HUES6 (cell line): ENCODE data around the gene IPPK.

Experiments
- H3K27ac ChIP-seq: 2 replicates; pipeline ENCODE4 v1.7.0; 2013; ENCODE audit warnings: low read depth, mild to moderate bottlenecking, low read length, inconsistent platforms
- H3K27me3 ChIP-seq: 2 replicates; pipeline ENCODE4 v1.6.1; 2013; ENCODE audit warnings: low read length; ENCODE audit not compliant: control insufficient read depth, insufficient read depth
- H3K36me3 ChIP-seq: 2 replicates; pipeline ENCODE4 v1.6.1; 2013; ENCODE audit warnings: low read length; ENCODE audit not compliant: control insufficient read depth, insufficient read depth
- H3K4me1 ChIP-seq: 2 replicates; pipeline ENCODE4 v1.6.1; 2013; ENCODE audit warnings: low read length; ENCODE audit not compliant: control insufficient read depth, insufficient read depth
- H3K4me3 ChIP-seq: 2 replicates; pipeline ENCODE4 v1.5.1; 2013; ENCODE audit warnings: low read depth, low read length
- H3K9ac ChIP-seq: one replicate; pipeline ENCODE4 v1.6.1; 2013; ENCODE audit warnings: mild to moderate bottlenecking, low read length
- H3K9me3 ChIP-seq: 2 replicates; pipeline ENCODE4 v1.6.1; 2013; ENCODE audit warnings: low read depth, low read length; ENCODE audit not compliant: control insufficient read depth, insufficient read depth

The IPPK gene

GRCh38 chr9:92655896-92656536 lies 13.9 kb downstream of the IPPK start:
- H3K27me3 ChIP-seq: no peaks in the 10 kb centered on the region
- no peak overlapping the region for H3K27ac ChIP-seq
- H3K9me3 ChIP-seq: no peaks in the 10 kb centered on the region
- no peak overlapping the region for H3K4me3 ChIP-seq
- no peak overlapping the region for H3K9ac ChIP-seq
- peaks cover 10% of the 10 kb centered on the region; the same call in 1 of the 2 replicates for H3K4me1 ChIP-seq
- H3K36me3 ChIP-seq: peaks cover 41% of the 10 kb centered on the region

GRCh38 chr9:92655366-92655765 lies 14.6 kb downstream of the IPPK start:
- H3K27ac ChIP-seq: no peak overlapping the region
- H3K36me3 ChIP-seq: peaks cover 44% of the 10 kb centered on the region
- H3K9me3 ChIP-seq: no peaks in the 10 kb centered on the region
- no peaks in the 10 kb centered on the region for H3K27me3 ChIP-seq
- H3K4me1 ChIP-seq: peaks cover 10% of the 10 kb centered on the region; the same call in 1 of the 2 replicates
- no peak overlapping the region for H3K9ac ChIP-seq
- H3K4me3 ChIP-seq: no peak overlapping the region

- H3K4me3 ChIP-seq: no peak overlapping the region
- no peaks in the 10 kb centered on the region for H3K9me3 ChIP-seq
- peaks cover 4% of the 10 kb centered on the region; the same call in 1 of the 2 replicates for H3K4me1 ChIP-seq
- H3K9ac ChIP-seq: no peak overlapping the region
- no peaks in the 10 kb centered on the region for H3K27me3 ChIP-seq
- H3K27ac ChIP-seq: no peak overlapping the region
- peaks cover 46% of the 10 kb centered on the region for H3K36me3 ChIP-seq
These were observed 15.2 kb downstream of the IPPK start for GRCh38 chr9:92654481-92655301.

- Histone ChIP-seq H3K9me3 (no peaks in the 10 kb centered on the region), H3K27ac (no peak overlapping the region), H3K4me3 (no peak overlapping the region), H3K27me3 (no peaks in the 10 kb centered on the region), H3K4me1 (no peaks in the 10 kb centered on the region), H3K36me3 (peaks cover 59% of the 10 kb centered on the region), H3K9ac (no peak overlapping the region)
These were observed 17.5 kb downstream of the IPPK start for GRCh38 chr9:92652461-92652860.

- Histone ChIP-seq H3K4me1 (no peaks in the 10 kb centered on the region), H3K9me3 (no peaks in the 10 kb centered on the region), H3K27ac (no peak overlapping the region), H3K36me3 (peaks cover 59% of the 10 kb centered on the region), H3K4me3 (no peak overlapping the region), H3K9ac (no peak overlapping the region), H3K27me3 (no peaks in the 10 kb centered on the region)
These were observed 18.9 kb downstream of the IPPK start for GRCh38 chr9:92650839-92651621.

GRCh38 chr9:92650296-92650695 lies 19.6 kb downstream of the IPPK start:
- no peaks in the 10 kb centered on the region for H3K9me3 ChIP-seq
- H3K27ac ChIP-seq: no peak overlapping the region
- H3K36me3 ChIP-seq: peaks cover 57% of the 10 kb centered on the region
- H3K27me3 ChIP-seq: no peaks in the 10 kb centered on the region
- H3K9ac ChIP-seq: no peak overlapping the region
- no peaks in the 10 kb centered on the region for H3K4me1 ChIP-seq
- H3K4me3 ChIP-seq: no peak overlapping the region

- Histone ChIP-seq H3K36me3 (peaks cover 59% of the 10 kb centered on the region), H3K4me1 (no peaks in the 10 kb centered on the region), H3K9ac (no peak overlapping the region), H3K27ac (no peak overlapping the region), H3K27me3 (no peaks in the 10 kb centered on the region), H3K9me3 (no peaks in the 10 kb centered on the region), H3K4me3 (no peak overlapping the region)
These were observed 20.9 kb downstream of the IPPK start for GRCh38 chr9:92649007-92649406.

GRCh38 chr9:92648474-92648971 lies 21.4 kb downstream of the IPPK start:
- Histone ChIP-seq H3K4me3 (no peak overlapping the region), H3K9me3 (no peaks in the 10 kb centered on the region), H3K27me3 (no peaks in the 10 kb centered on the region), H3K9ac (no peak overlapping the region), H3K36me3 (peaks cover 60% of the 10 kb centered on the region), H3K27ac (no peak overlapping the region), H3K4me1 (no peaks in the 10 kb centered on the region)

GRCh38 chr9:92647671-92648473 lies 22.1 kb downstream of the IPPK start:
- H3K4me3 ChIP-seq: no peak overlapping the region
- no peak overlapping the region for H3K27ac ChIP-seq
- H3K36me3 ChIP-seq: peaks cover 62% of the 10 kb centered on the region
- no peaks in the 10 kb centered on the region for H3K27me3 ChIP-seq
- H3K4me1 ChIP-seq: no peaks in the 10 kb centered on the region
- H3K9ac ChIP-seq: no peak overlapping the region
- H3K9me3 ChIP-seq: no peaks in the 10 kb centered on the region

- Histone ChIP-seq H3K27ac (no peak overlapping the region), H3K4me1 (no peaks in the 10 kb centered on the region), H3K9me3 (no peaks in the 10 kb centered on the region), H3K9ac (no peak overlapping the region), H3K4me3 (no peak overlapping the region), H3K36me3 (peaks cover 82% of the 10 kb centered on the region), H3K27me3 (no peaks in the 10 kb centered on the region)
These were observed 24.9 kb downstream of the IPPK start for GRCh38 chr9:92645041-92645440.
